Transverse colon (tissue), 4 donors: Measurements from ENCODE around the gene FCF1. TPM values are rescaled to one million over a fixed set of nuclear protein-coding genes. Genes with fewer than 3 reads are reported as not detected.

ENCODE experiments used
- DNase-seq: peaks from one replicate; pipeline ENCODE4 v3.0.0-alpha.2; 2019
- H3K27ac ChIP-seq, 4 donors: fragments of 200-600 bp; sonication (generic); 2 replicates each; pipeline ENCODE4 v1.5.1; 2016 to 2018; ENCODE audit warnings: inconsistent platforms in 4 of 4
- H3K27me3 ChIP-seq: fragments of 200-600 bp; sonication (generic); 2 replicates; pipeline ENCODE4 v1.5.1; 2017; ENCODE audit warnings: inconsistent platforms
- H3K36me3 ChIP-seq, 4 donors: fragments of 200-600 bp; sonication (generic); 2 replicates each; pipeline ENCODE4 v1.5.1; 2017 to 2019; ENCODE audit warnings: inconsistent platforms in 4 of 4
- H3K4me1 ChIP-seq, 4 donors: fragments of 200-600 bp; sonication (generic); 2 replicates each; pipeline ENCODE4 v1.5.1; 2017 to 2020; ENCODE audit warnings: inconsistent platforms in 4 of 4
- H3K4me3 ChIP-seq, 4 donors: fragments of 200-600 bp; sonication (generic); 1 replicate in 1 of 4; 2 replicates in 3 of 4; pipeline versions ENCODE4 v1.5.1 to v1.6.1; 2017 to 2019; ENCODE audit warnings: inconsistent platforms in 4 of 4
- H3K9me3 ChIP-seq, 2 donors: fragments of 200-600 bp; sonication (generic); 2 replicates each; pipeline ENCODE4 v1.5.1; 2017 to 2019; ENCODE audit warnings: inconsistent platforms in 2 of 2
- CTCF ChIP-seq, 5 experiments: fragments of 200-600 bp in 3 of 5; fragments of 450-650 bp in 2 of 5; sonication (generic) in 3 of 5; IDR thresholded peaks; 1 replicate in 2 of 5; 2 replicates in 3 of 5; pipeline ENCODE4 v1.5.1; 2016 to 2017; ENCODE audit warnings: antibody characterized with exemption in 5 of 5, inconsistent platforms in 3 of 5, mild to moderate bottlenecking in 2 of 5, moderate library complexity in 1 of 5
- EP300 ChIP-seq: sonication (generic); formaldehyde crosslinking; IDR thresholded peaks from one replicate; pipeline ENCODE4 v1.6.1; 2017; ENCODE audit warnings: antibody characterized with exemption, low read depth
- POLR2A ChIP-seq: fragments of 450-650 bp; IDR thresholded peaks from one replicate; pipeline ENCODE4 v1.6.1; 2016; ENCODE audit warnings: antibody characterized with exemption, mild to moderate bottlenecking, moderate library complexity
- POLR2AphosphoS5 ChIP-seq, 3 donors: sonication (generic); formaldehyde crosslinking; IDR thresholded peaks; one replicate each; pipeline ENCODE4 v1.6.1; 2016; ENCODE audit warnings: antibody characterized with exemption in 3 of 3
- WGBS, 2 donors: methylation state at CpG; one replicate each; pipeline ENCODE4 v1.1.5; 2018; ENCODE audit warnings: low coverage in 1 of 2; 5-methylcytosine and 5-hydroxymethylcytosine counted together
- in situ Hi-C, 4 donors: fragments of 200-750 bp; cut with MboI; loops; one replicate each; pipeline versions ENCODE4 v1.15.0 to v1.15.1; 2017; ENCODE audit warnings: low sequenced_read_pairs in 3 of 4, low pct_ligation_motif_present in 1 of 4, low pct_unique_long_range_greater_than_20kb in 1 of 4
- intact Hi-C: fragments of 100-400 bp; cut with DNase I; formaldehyde crosslinking; loops from one replicate; pipeline ENCODE4 v1.15.1; 2023; ENCODE audit warnings: low total_unique reads
- total RNA-seq, 4 donors: library from RNA; depleted of rRNA; stranded (reverse); fragments of >200 nt; gene quantifications; one replicate each; pipeline ENCODE4 v1.1.0, GENCODE V29; 2016

Gene FCF1
- total RNA-seq, 4 donors from 2014 or later, result 0.37 to 25.5 (median 15.6) TPM

GRCh38 chr14:74703043-74703442 is 9.9 kb upstream of the FCF1 start:
- in situ Hi-C loops, result no loop called here
- TF ChIP-seq POLR2AphosphoS5 (IDR thresholded peaks at IDR 0.05) (no peak), EP300 (no peak), CTCF (IDR thresholded peaks at IDR 0.05) (no peak), POLR2A (no peak)
- Histone ChIP-seq H3K36me3 (no peaks in the 10 kb centered on the region), H3K4me3 (no peak overlapping the region), H3K27me3 (no peaks in the 10 kb centered on the region), H3K4me1 (no peaks in the 10 kb centered on the region), H3K27ac (no peak overlapping the region), H3K9me3 (no peaks in the 10 kb centered on the region)
- intact Hi-C loops, result no loop called here
- WGBS, 2 donors, result 93 to 100% methylated on average over 2 to 3 of the region's 3 CpGs
- no peak for DNase-seq

- no peak overlapping the region for H3K27ac ChIP-seq
- H3K9me3 ChIP-seq, result no peaks in the 10 kb centered on the region
- no peak for DNase-seq
- in situ Hi-C loops (no loop called here), intact Hi-C loops (no loop called here)
- H3K36me3 ChIP-seq, result no peaks in the 10 kb centered on the region
- no peak overlapping the region for H3K4me3 ChIP-seq
- H3K4me1 ChIP-seq, result no peaks in the 10 kb centered on the region
- H3K27me3 ChIP-seq, result no peaks in the 10 kb centered on the region
- 40 to 80% methylated on average over 2 of the region's 2 CpGs for WGBS, 2 donors
- TF ChIP-seq POLR2A, result no peak
- no peak for TF ChIP-seq CTCF (IDR thresholded peaks at IDR 0.05)
- TF ChIP-seq POLR2AphosphoS5 (IDR thresholded peaks at IDR 0.05), result no peak
- TF ChIP-seq EP300, result no peak
Observed at GRCh38 chr14:74704656-74705055, 8.3 kb upstream of the FCF1 start.

GRCh38 chr14:74705613-74706500 is 7.1 kb upstream of the FCF1 start:
- WGBS, 2 donors, result 78 to 83% methylated on average over 5 of the region's 5 CpGs
- intact Hi-C loops, result no loop called here
- Histone ChIP-seq H3K27me3 (no peaks in the 10 kb centered on the region), H3K36me3 (no peaks in the 10 kb centered on the region), H3K4me1 (peaks cover 0 to 9% (median 0%) of the 10 kb centered on the region in 4 donors), H3K9me3 (no peaks in the 10 kb centered on the region), H3K27ac (no peak overlapping the region), H3K4me3 (no peak overlapping the region)
- DNase-seq, result no peak
- in situ Hi-C loops, result no loop called here
- TF ChIP-seq EP300, result no peak
- TF ChIP-seq POLR2A, result no peak
- TF ChIP-seq CTCF (IDR thresholded peaks at IDR 0.05), result no peak
- no peak for TF ChIP-seq POLR2AphosphoS5 (IDR thresholded peaks at IDR 0.05)

- 100% methylated on average over 1 of the region's 1 CpG for WGBS, 2 donors
- in situ Hi-C loops, result no loop called here
- Histone ChIP-seq H3K4me1 (peaks cover 7 to 35% (median 15%) of the 10 kb centered on the region in 4 donors), H3K36me3 (peaks cover 0 to 6% (median 1%) of the 10 kb centered on the region in 4 donors), H3K4me3 (no peak overlapping the region), H3K27ac (no peak overlapping the region), H3K27me3 (no peaks in the 10 kb centered on the region), H3K9me3 (no peaks in the 10 kb centered on the region)
- TF ChIP-seq POLR2AphosphoS5 (IDR thresholded peaks at IDR 0.05), result no peak
- no peak for TF ChIP-seq EP300
- no peak for TF ChIP-seq POLR2A
- TF ChIP-seq CTCF (IDR thresholded peaks at IDR 0.05), result no peak
- DNase-seq, result no peak
- intact Hi-C loops, result no loop called here
Observed at GRCh38 chr14:74710480-74710879, 2.5 kb upstream of the FCF1 start.
